NCI-H1436 (cell line): ENCODE measurements around the gene NEK7.

Experiments used
- DNase-seq: peaks from one replicate; lab custom pipeline; 2025; lab: John Stamatoyannopoulos, UW

NEK7 gene

DNA sequence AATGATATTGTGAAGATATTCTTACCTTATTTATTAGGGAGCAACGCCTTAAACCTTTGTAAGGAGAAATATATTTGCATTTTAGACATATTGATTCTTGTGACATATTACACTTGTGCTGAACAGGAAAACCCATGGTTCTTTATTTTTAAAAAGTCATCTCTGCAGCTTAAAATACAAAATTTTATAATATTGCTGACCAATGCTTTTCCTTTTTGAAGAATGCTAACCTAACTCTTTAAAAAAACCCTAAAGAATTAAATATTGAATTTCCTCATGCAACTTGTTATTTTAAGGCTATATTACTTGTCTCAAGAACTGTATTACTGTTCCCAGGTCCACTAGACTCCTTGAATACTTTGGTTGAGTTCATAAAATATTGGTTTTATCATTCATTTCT, 99.0 kb downstream of the NEK7 start:
- DNase-seq, result no peak

DNA sequence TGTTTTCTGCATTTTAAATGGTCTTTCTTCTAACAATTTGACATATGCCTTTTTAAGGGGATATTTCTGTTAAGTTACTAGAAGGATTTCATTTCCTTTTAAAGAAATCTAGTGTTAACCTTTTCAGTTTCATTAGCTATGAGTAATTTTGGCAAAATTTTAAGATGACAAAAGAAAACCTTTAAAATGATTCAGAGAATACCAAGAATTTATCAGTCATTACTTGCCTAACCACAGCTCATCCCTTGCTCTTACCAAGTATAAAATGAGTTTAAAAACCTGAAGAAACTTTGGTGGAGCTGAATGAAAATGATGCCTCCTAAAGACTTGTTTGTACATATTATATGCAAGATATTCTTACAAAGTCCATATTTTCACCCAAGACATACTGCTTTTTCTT, 101.7 kb downstream of the NEK7 start:
- DNase-seq, result no peak

DNA sequence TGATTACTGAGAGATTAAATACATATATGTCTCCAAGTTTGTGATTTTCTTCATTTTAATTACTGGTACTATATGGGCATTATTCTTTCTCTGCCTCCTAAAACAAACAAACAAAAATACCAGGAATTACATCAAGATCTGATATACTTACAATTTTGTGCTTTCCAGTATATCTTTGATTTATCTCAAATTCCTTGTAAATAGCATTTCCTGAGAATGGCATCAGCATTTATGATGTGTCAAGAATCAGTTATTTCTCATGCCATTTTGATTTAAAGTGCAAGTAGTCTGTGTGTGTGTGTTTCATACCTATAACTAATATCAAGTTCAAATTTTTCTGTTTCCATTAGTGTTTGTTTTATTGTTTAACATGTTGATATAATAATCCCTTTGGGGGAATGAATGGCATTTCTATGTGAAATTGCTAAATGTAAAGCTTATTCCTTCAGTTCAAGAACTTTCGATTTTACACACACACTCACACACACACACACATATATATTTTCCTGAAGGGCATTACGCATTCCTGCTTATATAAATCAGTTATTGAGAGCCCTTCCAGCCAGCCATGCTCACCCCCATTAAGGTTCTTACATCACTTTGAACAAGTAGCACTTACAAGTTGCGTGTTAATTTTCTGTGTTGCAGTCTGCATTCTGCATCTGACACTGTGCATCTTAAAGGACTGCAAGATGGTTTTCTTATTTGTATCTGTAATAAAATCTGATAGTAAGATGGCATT, 102.7 kb downstream of the NEK7 start:
- DNase-seq, result no peak

DNA sequence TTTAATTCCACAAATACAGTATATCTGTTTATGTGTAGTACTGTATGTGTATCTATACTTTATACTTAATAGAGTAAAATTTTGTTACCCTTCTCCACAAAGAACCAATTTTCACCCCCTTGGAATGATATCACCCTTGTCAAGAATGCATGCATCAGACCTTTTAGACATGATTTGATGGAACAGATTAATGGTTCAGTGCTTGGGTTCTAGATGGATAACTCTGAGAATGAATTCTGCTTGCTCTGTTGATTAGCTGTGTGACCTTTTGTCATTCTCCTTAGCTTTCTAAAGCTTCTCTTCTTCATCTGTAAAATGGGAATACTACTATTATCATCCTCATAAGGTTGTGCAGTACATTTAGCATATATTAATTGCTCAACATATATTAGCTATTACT, 105.1 kb downstream of the NEK7 start:
- DNase-seq, result no peak

DNA sequence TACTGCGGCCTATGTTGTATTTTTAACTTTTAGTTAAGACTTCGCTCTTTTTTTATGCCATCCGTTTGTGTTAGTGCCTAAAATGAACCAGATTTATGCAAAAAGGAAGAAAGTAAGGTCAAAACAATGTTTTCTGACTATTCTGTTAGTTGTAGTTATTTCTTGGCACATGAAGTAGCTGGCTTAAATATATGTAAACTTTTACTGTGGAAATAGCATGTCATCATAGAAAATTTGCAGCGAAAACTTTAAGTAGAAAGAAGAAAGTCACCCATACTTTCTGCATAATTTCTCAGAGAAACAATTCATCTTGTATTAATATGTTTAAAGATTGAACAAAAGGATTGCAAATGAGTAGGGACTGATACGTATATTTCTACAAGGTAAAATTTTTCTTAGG, 106.4 kb downstream of the NEK7 start:
- no peak for DNase-seq

DNA sequence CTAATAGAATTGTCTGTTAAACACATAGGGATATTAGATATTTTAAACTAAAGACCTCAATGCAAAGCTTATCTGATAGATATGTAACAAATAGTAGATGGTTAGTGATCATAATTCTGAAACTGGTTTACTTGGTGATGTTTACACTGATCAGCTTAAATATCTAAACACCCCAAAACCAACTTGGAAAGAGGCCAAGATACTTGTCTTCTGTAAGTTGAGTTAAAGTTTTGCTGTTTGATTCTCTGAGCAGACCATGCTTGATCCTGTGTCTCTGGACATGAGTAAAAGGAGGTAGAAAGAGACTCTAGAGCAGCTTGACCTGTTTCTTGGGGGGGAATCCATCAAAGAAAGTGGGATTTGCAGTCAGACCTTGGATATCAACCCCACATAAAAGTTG, 107.5 kb downstream of the NEK7 start:
- DNase-seq, result no peak

DNA sequence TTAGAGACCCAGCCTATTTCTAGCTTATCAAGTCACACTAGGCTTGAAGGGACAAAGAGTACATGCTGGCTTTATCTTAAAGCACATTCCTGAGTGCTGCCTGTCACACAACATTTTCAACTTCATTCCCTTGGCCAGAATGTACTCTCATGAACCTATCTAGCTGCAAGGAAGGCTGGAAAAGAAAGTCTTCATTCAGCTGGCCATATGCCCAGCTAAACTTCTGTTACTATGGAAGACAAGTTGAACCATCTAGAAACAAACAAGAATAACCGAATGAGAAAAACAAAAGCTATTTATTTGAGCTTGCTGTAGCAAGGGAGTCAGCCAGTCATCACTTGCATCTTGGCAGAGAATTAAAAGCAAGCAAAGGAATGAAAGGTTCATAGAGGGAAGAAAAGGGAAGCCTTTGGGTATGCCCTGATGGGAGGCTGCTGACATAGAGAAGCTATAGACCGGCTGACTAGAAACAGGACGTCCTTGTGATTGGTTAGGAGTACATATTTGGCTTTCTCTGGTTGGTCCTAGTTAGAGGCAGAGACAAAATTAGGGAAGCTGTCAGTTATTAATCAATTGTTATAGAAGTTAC, 108.4 kb downstream of the NEK7 start:
- no peak for DNase-seq

DNA sequence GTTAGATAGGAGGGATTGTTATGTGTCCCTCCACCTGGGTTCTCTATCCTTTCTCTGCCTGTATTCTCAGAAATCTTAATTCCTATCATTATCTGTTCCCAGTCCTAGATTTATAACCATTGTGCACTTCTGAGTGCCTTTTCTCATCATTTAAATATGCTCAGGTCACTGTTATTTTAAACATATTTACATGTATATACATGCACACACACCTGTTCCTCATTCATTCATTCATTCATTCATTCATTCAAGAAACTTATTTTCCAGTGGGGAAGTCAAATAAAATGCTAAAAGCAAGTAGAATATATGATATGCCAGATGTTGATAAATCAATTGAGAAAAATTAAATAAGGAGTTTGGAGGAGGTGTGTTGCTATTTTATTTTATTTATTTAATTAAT, 110.3 kb downstream of the NEK7 start:
- no peak for DNase-seq

DNA sequence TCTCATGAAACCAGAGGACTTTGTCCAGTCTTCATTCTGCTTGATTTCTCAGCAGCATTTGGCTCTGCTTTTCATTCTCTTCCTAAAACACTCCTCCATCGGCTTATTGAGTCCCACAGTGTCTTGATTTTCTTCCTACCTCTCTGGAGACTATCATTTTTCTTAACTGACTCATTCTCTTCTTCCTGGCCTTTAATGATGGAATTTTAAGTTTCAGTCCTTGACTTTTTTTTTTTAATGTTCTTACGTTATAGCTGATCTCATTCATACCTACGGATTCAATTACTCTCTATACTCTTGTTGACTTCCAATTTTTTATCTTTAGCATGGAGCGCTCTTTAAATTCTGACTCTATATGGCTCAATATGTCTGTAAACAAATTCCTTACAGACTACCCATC, 111.1 kb downstream of the NEK7 start:
- no peak for DNase-seq

DNA sequence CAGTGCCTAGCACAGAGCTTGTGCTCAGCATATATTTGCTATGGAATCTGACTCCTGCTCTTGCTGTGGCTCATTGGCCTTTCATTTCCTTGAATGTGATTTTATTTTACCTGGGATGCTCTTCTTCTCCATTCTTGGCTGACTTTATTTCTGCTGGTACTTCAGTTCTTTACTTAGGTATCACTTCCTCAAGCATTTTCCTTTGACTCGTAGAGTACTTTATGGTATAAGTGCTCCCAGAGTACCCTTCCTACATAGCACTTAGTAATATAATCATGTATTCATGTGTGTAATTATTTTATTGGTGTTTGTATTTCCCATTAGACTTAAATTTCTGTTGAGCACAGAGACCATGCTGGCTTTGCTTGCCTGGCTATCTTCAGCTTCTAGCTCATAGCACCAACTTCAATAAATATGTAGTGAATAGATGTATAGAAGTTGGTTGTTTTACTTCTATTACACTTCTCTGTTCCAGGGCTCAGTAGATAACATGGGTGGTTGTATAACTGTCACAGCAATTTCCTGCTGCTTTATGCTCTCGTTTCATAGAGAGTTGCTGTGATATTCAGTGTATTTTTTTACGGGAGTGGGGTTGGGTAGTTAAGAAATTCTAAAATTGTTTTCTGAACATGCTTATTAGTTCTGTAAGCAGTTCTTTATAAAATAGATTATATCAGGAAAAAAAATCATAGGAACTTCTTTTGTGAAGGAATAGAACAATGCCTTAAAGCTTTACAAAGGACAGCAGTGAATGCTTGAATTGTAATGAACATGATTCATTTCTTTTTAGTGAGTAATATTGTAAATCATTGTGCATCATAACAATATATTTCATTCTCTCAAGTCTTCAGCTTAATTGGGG, 112.2 kb downstream of the NEK7 start:
- DNase-seq, result peak; percentile 16

DNA sequence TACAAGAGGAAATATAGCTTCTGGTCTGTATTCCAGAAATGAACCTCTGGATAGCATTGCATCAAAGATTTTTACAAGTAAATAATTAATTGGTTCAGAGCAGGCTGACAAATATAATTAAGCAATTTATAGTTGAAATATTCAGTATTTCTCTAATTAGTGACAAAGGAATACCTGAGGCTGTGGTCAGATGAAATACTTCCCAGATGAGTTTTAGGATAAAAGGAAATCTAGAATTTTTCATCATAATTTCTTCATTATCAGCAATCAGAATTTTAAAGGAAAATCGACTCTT, 112.8 kb downstream of the NEK7 start:
- no peak for DNase-seq

DNA sequence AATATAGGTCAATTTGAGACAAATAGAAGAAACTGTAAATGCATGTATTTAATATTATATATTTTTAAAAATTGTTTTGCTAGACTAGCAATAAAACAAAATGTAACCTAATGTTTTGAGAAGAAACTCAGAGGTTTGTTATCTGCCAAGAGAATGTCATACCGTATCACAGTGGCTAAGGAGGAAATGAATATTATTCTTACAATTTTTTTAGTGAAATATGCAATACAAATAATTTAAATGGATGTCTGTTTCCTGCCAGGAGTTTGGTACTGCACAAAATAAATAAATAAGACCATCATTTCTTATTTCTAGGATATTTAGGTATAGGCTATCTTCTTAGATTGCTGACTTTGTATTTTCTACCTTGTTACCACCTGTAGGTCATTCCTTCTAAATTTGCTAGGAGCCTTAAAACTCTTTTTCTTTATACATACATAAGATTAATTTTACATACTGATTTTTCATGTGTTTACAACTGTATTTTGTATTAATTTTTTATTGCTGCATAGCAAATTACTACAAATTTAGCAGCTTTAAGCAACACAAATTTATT, 113.6 kb downstream of the NEK7 start:
- no peak for DNase-seq

DNA sequence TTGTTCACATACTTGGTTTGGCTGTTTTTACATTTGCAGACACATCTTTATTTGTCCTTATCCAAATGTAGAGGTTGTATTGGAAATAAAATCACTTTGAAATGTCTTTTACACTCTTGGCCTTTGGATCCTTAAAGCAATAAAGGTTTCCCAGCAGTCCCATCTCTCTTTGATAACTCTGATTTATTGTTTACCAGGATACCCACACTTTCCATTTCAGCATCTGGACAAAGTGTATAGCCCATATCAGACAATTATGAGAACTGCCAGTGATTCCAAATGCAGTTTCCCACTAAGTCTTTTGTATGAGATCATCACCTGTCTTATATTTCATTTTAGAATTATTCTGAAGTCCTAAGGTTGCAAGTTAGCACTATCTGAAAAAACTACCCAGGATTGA, 114.7 kb downstream of the NEK7 start:
- DNase-seq, result no peak

DNA sequence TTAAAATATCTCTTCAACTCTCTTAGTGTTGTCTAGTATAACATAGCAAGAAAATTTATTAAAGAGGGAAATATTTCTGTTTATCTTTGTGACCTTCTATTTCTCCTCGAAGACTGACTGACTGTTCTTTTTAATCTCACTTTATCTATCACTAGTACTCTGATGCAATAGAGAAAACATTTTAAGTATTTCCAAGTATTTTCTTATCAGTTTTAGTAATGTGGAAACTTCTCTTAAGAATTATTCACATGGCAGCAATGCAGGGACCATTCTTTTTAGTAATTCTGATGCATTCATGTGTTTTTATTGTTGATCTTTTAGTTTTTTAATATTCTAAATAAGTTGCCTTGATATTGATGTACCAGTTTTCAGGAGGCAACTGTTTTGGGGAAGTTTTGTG, 115.7 kb downstream of the NEK7 start:
- DNase-seq, result no peak

DNA sequence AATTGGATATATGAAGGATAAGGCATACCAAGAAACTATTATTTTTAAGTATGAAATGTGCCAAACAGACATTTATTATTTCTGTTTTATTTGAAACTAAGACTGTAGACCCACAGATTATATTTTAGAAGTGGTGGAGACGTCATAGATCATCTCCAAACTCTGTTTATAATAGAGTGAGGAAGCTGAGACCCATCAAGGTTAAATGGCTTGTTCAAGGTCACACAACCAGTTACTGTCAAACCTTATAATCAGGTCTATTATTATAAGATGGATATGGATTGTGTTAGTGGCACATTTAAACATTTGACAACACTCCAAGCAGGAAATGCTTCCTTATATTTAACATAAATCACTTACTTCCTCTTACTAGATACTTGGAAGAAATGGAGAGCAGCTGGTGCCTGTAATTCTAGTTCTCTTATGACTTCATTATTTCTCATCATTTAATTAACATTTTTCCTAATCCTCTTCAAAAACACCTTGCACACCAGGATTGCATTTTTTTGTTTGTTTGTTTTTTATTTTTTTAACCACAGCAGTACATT, 117.0 kb downstream of the NEK7 start:
- DNase-seq, result no peak

DNA sequence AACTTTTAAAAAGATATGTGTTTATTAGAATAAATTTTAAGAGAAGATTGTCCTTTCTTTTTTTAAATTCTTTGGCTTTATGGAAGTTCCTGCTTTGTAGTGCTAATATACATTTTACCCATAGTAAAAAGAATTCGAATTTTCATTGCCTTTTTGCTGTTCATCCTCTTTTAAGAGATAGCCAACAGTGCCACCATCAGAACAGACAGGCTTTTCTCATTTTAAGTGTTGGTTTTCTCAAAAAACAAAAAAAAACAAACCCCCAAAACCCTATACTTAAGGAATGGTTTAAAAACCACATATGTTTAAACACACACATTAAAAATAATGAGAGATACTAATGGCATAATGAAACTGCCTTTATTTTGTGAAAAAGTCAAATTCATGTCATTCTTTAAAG, 118.8 kb downstream of the NEK7 start:
- DNase-seq, result no peak

DNA sequence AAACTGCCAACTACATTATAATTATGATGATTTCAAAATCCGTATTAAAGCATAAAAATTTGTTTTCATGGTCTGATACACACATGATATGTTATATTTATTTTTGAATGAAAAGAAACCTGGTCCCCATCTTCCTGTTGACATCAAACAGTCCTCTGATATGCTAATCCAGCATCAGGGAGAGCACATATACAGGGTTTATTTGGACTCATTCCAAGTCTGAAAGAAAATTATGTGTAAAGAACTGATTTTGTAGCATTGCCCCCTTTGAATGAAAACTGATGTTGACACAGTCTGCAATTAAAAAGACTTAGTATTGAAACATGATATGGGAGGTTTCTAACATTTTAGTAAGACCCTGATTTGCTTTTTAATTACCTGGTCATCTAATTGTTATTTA, 119.4 kb downstream of the NEK7 start:
- no peak for DNase-seq

DNA sequence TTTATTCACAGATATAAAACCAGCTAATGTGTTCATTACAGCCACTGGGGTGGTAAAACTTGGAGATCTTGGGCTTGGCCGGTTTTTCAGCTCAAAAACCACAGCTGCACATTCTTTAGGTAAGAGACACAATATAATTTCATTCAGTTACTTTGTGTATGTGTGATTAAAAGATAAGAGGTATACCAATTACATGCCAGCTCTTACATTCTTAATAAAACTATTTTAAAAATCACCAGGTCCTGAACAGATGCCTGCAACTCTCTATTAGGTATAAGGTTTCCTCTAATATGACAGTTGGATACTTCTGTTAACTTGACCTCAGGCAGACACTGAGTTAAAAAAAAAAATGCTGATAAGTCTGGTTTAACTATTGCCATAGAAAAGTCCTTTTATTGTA, 122.1 kb downstream of the NEK7 start:
- no peak for DNase-seq

DNA sequence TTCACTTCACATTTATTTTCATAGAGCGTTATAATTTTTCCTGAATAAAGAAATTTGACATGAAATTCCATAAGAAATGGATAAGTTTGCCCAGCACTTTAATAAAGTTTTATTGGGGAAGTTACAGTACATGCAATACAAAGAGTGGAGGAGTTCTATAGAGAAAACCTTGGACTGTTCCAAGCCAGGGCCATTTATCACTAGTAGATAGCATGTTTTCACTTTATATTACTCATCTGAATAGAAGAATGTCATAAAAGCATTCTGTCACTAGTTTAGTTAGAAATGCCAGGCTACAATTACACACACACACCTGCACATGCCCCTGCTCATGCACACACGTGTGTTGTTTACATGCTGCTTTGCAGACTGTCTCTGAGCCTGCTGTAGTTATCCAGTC, 123.3 kb downstream of the NEK7 start:
- DNase-seq, result no peak

DNA sequence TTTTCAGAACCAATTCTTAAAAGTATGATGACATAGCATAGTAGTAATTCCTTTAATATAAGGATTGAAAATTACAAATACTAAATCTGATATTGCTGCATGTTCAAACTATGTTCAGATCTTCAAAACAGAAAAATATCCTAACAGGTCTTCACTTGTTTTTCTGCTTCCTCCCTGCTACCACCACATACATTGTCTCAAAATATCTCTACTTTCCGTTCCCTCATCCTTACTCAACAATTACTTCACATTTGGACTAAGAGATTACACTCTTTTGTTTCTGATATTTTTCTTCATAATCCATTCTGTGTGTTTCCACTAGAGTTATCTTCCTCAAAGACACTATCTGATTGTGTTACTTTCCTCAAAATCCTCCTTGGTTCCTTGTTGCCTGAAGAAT, 125.1 kb downstream of the NEK7 start:
- no peak for DNase-seq

DNA sequence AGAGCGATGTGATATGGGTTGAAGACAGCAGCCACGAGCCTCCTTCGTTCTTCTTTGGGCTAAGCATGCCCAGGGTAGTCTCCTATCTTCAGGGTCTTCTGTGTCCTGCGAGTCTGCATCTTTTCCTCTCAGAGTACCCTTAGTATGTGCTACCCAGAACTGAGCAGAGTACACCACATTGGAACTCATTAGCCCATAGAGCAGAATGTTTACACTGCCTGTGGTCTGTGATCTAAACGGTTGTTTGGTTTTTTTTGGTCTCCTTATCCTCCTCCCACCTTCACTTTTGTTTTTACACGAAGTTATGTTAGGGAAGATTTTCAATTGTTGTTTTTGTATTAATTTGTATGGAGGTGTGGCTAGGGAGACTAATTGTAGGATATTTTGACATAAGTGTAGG, 126.4 kb downstream of the NEK7 start:
- no peak for DNase-seq

DNA sequence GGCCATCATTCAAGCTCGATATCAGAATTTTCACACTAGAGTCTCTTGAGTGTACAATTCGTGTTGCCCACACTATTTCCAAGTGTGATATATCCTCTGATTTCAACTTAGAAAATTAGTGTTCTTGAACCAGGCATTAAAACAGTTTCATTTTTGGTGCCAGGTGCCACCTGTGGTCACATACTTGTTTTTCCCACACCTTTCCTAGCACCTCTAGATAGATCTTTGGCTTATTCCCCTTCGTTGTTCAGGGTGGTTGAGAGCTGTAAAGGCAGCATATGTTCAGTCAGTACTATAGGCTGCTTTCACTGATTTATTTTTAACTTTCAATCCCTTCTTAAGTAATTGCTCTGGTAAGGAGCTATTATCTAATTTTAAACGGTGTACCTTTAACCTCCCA, 131.1 kb downstream of the NEK7 start:
- DNase-seq, result no peak
